Spleen (tissue), 11 donors: ENCODE measurements around the gene CLMN. TPM values are rescaled to one million over a fixed set of nuclear protein-coding genes. Genes with fewer than 3 reads are reported as not detected.

Experiments used
- DNase-seq: peaks from one replicate; pipeline ENCODE4 v3.0.0-alpha.2; 2020
- H3K27ac ChIP-seq, 8 donors: fragments of 200-600 bp; sonication (generic) in 7 of 8; 1 replicate in 4 of 8; 2 replicates in 4 of 8; pipeline versions ENCODE4 v1.5.0 to v1.8.0; 2016 to 2021; ENCODE audit warnings: inconsistent platforms in 4 of 8, mild to moderate bottlenecking in 4 of 8, moderate library complexity in 1 of 8
- H3K27me3 ChIP-seq, 7 donors: fragments of 200-600 bp; sonication (generic) in 6 of 7; replicated peaks in 1 of 7; 1 replicate in 4 of 7; 2 replicates in 3 of 7; pipeline versions ENCODE4 v1.5.0 to v1.8.0; 2016 to 2021; ENCODE audit warnings: inconsistent platforms in 3 of 7, mild to moderate bottlenecking in 1 of 7
- H3K36me3 ChIP-seq, 6 donors: fragments of 200-600 bp; sonication (generic) in 5 of 6; 1 replicate in 4 of 6; 2 replicates in 2 of 6; pipeline versions ENCODE4 v1.5.0 to v1.8.0; 2016 to 2021; ENCODE audit warnings: inconsistent platforms in 2 of 6
- H3K4me1 ChIP-seq, 6 donors: fragments of 200-600 bp; sonication (generic) in 5 of 6; 1 replicate in 3 of 6; 2 replicates in 3 of 6; pipeline versions ENCODE4 v1.5.0 to v1.8.0; 2016 to 2021; ENCODE audit warnings: inconsistent platforms in 3 of 6
- H3K4me3 ChIP-seq, 8 donors: fragments of 200-600 bp; sonication (generic) in 7 of 8; 1 replicate in 4 of 8; 2 replicates in 4 of 8; pipeline versions ENCODE4 v1.5.0 to v1.8.0; 2016 to 2021; ENCODE audit warnings: inconsistent platforms in 4 of 8, mild to moderate bottlenecking in 4 of 8, moderate library complexity in 2 of 8
- H3K9me3 ChIP-seq, 8 donors: fragments of 200-600 bp; sonication (generic) in 7 of 8; 1 replicate in 4 of 8; 2 replicates in 4 of 8; pipeline versions ENCODE4 v1.5.0 to v1.8.0; 2016 to 2021; ENCODE audit warnings: inconsistent platforms in 4 of 8
- POLR2A ChIP-seq, 3 donors: fragments of 450-650 bp; IDR thresholded peaks; one replicate each; pipeline ENCODE4 v1.5.1; 2017; ENCODE audit warnings: antibody characterized with exemption in 3 of 3, mild to moderate bottlenecking in 1 of 3
- POLR2AphosphoS5 ChIP-seq, 3 donors: sonication (generic); formaldehyde crosslinking; IDR thresholded peaks; one replicate each; pipeline ENCODE4 v1.5.1; 2017; ENCODE audit warnings: antibody characterized with exemption in 3 of 3
- WGBS, 5 donors: extraction: QIAGEN DNeasy Blood & Tissue Kit in 3 of 5; methylation state at CpG; one replicate each; pipeline versions ENCODE4 v1.1.5 to v1.1.7; 2013 to 2018; 5-methylcytosine and 5-hydroxymethylcytosine counted together
- intact Hi-C: fragments of 100-400 bp; cut with DNase I; formaldehyde crosslinking; loops from one replicate; pipeline ENCODE4 v1.15.0; 2023; ENCODE audit warnings: low total_unique reads
- polyA plus RNA-seq, 3 donors: library from polyadenylated mRNA; stranded (reverse); fragments of 200-250 nt; gene quantifications; one replicate each; pipeline ENCODE4 v1.2.1, GENCODE V29; 2013
- total RNA-seq, 7 donors: library from RNA; depleted of rRNA in 3 of 7; stranded (reverse); fragments of >200 nt in 3 of 7; fragmentation: NEBNext Ultra II Directional in 4 of 7; extraction: Animal tissue kit (Norgen Biotek cat#: 25700) in 4 of 7; gene quantifications; one replicate each; pipeline versions ENCODE4 v1.1.0 to v1.2.1, GENCODE V29; 2016 to 2021
- TF ChIP-seq, protein P1 (sequence below), 11 experiments: fragments of 200-600 bp in 7 of 11; fragments of 450-650 bp in 4 of 11; sonication (generic) in 4 of 11; IDR thresholded peaks in 8 of 11; conservative IDR thresholded peaks in 3 of 11; 1 replicate in 7 of 11; 2 replicates in 4 of 11; pipeline versions ENCODE4 v1.4.0 to v1.8.0; 2016 to 2021; ENCODE audit warnings: antibody characterized with exemption in 11 of 11, inconsistent platforms in 4 of 11, mild to moderate bottlenecking in 1 of 11
- donor health status: healthy with polysubstance abuse.
- donor health status: DM: no; HTN: no; CAD: no; lungs with moderate emphysema.
- donor health status: DM: no; HTN: no; CAD: no.
- donor health status: Bipolar disorder and iron deficiency.
- donor health status: healthy.
- donor health status: DM: no; HTN: no; CAD: no.
- donor health status: DM: yes; HTN: yes; CAD: no.

CLMN gene
- total and polyA plus RNA-seq, 10 donors = 2.7 to 21.4 (median 14.8) TPM

- peaks cover 0 to 13% (median 0%) of the 10 kb centered on the region in 7 donors for H3K27me3 ChIP-seq
- intact Hi-C loops = no loop called here
- WGBS, 5 donors = 82 to 92% (median 89%) methylated on average over 10 of the region's 10 CpGs
- no peaks in the 10 kb centered on the region for H3K4me1 ChIP-seq
- TF ChIP-seq POLR2AphosphoS5 (IDR thresholded peaks at IDR 0.05) (no peak), POLR2A (IDR thresholded peaks at IDR 0.05) (no peak)
- TF ChIP-seq, protein P1, sequence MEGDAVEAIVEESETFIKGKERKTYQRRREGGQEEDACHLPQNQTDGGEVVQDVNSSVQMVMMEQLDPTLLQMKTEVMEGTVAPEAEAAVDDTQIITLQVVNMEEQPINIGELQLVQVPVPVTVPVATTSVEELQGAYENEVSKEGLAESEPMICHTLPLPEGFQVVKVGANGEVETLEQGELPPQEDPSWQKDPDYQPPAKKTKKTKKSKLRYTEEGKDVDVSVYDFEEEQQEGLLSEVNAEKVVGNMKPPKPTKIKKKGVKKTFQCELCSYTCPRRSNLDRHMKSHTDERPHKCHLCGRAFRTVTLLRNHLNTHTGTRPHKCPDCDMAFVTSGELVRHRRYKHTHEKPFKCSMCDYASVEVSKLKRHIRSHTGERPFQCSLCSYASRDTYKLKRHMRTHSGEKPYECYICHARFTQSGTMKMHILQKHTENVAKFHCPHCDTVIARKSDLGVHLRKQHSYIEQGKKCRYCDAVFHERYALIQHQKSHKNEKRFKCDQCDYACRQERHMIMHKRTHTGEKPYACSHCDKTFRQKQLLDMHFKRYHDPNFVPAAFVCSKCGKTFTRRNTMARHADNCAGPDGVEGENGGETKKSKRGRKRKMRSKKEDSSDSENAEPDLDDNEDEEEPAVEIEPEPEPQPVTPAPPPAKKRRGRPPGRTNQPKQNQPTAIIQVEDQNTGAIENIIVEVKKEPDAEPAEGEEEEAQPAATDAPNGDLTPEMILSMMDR (IDR thresholded peaks at IDR 0.05 in 8 of 11, conservative IDR thresholded peaks at IDR 0.05 in 3 of 11) = no peak
- peaks cover 0 to 4% (median 0%) of the 10 kb centered on the region in 8 donors for H3K9me3 ChIP-seq
- no peak overlapping the region for H3K27ac ChIP-seq
- no peak overlapping the region for H3K4me3 ChIP-seq
- H3K36me3 ChIP-seq = no peaks in the 10 kb centered on the region
- DNase-seq = no peak
Measured at GRCh38 chr14:95339301-95339865, 19.7 kb upstream of the CLMN start.

GRCh38 chr14:95338436-95338835 lies 18.7 kb upstream of the CLMN start:
- no peaks in the 10 kb centered on the region for H3K36me3 ChIP-seq
- H3K27me3 ChIP-seq = peaks cover 0 to 13% (median 0%) of the 10 kb centered on the region in 7 donors
- intact Hi-C loops = no loop called here
- 71 to 98% (median 78%) methylated on average over 5 of the region's 5 CpGs for WGBS, 5 donors
- TF ChIP-seq, protein P1 (IDR thresholded peaks at IDR 0.05 in 8 of 11, conservative IDR thresholded peaks at IDR 0.05 in 3 of 11) = no peak
- TF ChIP-seq POLR2A (IDR thresholded peaks at IDR 0.05) (no peak), POLR2AphosphoS5 (IDR thresholded peaks at IDR 0.05) (no peak)
- no peak overlapping the region for H3K4me3 ChIP-seq
- DNase-seq = no peak
- H3K27ac ChIP-seq = no peak overlapping the region
- no peaks in the 10 kb centered on the region for H3K4me1 ChIP-seq
- peaks cover 0 to 4% (median 0%) of the 10 kb centered on the region in 8 donors for H3K9me3 ChIP-seq

- 75 to 84% (median 83%) methylated on average over 10 of the region's 10 CpGs for WGBS, 5 donors
- Histone ChIP-seq H3K4me3 (no peak overlapping the region), H3K9me3 (peaks cover 0 to 4% (median 0%) of the 10 kb centered on the region in 8 donors), H3K4me1 (no peaks in the 10 kb centered on the region), H3K27me3 (peaks cover 0 to 13% (median 0%) of the 10 kb centered on the region in 7 donors), H3K36me3 (no peaks in the 10 kb centered on the region), H3K27ac (no peak overlapping the region)
- intact Hi-C loops = no loop called here
- no peak for DNase-seq
- TF ChIP-seq POLR2AphosphoS5 (IDR thresholded peaks at IDR 0.05) (no peak), POLR2A (IDR thresholded peaks at IDR 0.05) (no peak)
- TF ChIP-seq, protein P1 (IDR thresholded peaks at IDR 0.05 in 8 of 11, conservative IDR thresholded peaks at IDR 0.05 in 3 of 11) = no peak
Measured at GRCh38 chr14:95337041-95337595, 17.4 kb upstream of the CLMN start.

DNA sequence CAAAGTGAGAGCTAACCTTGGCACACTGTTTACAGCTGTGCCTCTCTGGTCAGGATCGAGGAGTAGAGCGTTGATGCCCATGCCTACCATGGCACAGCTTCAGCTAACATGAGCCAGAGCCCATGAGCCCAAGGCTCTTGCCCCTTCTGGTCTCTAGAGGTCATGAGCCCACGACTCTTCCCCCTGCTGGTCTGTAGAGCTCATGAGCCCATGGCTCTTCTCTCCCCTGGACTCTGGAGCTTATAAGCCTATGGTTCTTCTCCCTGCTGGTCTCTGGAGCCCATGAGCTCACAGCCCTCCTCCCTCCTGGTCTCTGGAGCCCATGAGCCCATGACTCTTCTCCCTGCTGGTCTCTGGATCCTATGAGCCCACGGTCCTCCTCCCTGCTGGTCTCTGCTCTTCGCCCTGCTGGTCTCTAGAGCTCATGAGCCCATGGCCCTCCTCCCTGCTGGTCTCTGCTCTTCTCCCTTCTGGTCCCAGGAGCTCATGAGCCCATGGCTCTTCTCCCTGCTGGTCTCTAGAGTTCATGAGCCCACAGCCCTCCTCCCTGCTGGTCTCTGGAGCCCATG lies 16.6 kb upstream of the CLMN start:
- H3K27me3 ChIP-seq = peaks cover 0 to 13% (median 0%) of the 10 kb centered on the region in 7 donors
- no peak for TF ChIP-seq POLR2AphosphoS5 (IDR thresholded peaks at IDR 0.05)
- TF ChIP-seq, protein P1 (IDR thresholded peaks at IDR 0.05 in 8 of 11, conservative IDR thresholded peaks at IDR 0.05 in 3 of 11) = no peak
- TF ChIP-seq POLR2A (IDR thresholded peaks at IDR 0.05) = no peak
- 74 to 89% (median 85%) methylated on average over 5 of the region's 5 CpGs for WGBS, 5 donors
- intact Hi-C loops = no loop called here
- no peak overlapping the region for H3K27ac ChIP-seq
- no peak overlapping the region for H3K4me3 ChIP-seq
- DNase-seq = no peak
- H3K4me1 ChIP-seq = no peaks in the 10 kb centered on the region
- peaks cover 0 to 4% (median 0%) of the 10 kb centered on the region in 8 donors for H3K9me3 ChIP-seq
- no peaks in the 10 kb centered on the region for H3K36me3 ChIP-seq
